Left lung (tissue), 10 donors: ENCODE data around the gene BEST2. TPM values are rescaled to one million over a fixed set of nuclear protein-coding genes. Genes with fewer than 3 reads are reported as not detected.

Source experiments
- ATAC-seq: fragments of 200-7000 bp; cut with Tn5 transposase; one replicate; pipeline ENCODE4 v1.9.1; 2020; ENCODE audit warnings: moderate library complexity
- DNase-seq, 4 donors: peaks; one replicate each; pipeline ENCODE4 v3.0.0-alpha.2; 2013 to 2020
- H3K27ac ChIP-seq, 2 donors: fragments of 200-600 bp; sonication (generic) in 1 of 2; one replicate each; pipeline versions ENCODE4 v1.5.0 to v1.8.0; 2020 to 2021
- H3K27me3 ChIP-seq, 2 donors: fragments of 200-600 bp; sonication (generic) in 1 of 2; one replicate each; pipeline versions ENCODE4 v1.5.0 to v1.8.0; 2020 to 2021
- H3K36me3 ChIP-seq, 2 donors: fragments of 200-600 bp; sonication (generic) in 1 of 2; one replicate each; pipeline versions ENCODE4 v1.5.0 to v1.8.0; 2020 to 2021
- H3K4me1 ChIP-seq, 2 donors: fragments of 200-600 bp; one replicate each; pipeline ENCODE4 v1.8.0; 2021
- H3K4me3 ChIP-seq, 2 donors: fragments of 200-600 bp; sonication (generic) in 1 of 2; one replicate each; pipeline versions ENCODE4 v1.5.0 to v1.8.0; 2020 to 2021; ENCODE audit warnings: mild to moderate bottlenecking in 1 of 2
- H3K9me3 ChIP-seq, 2 donors: fragments of 200-600 bp; sonication (generic) in 1 of 2; one replicate each; pipeline versions ENCODE4 v1.5.0 to v1.8.0; 2020 to 2021
- intact Hi-C, 2 donors: fragments of 100-400 bp; cut with DNase I; formaldehyde crosslinking; loops; one replicate each; pipeline versions ENCODE4 v1.11.2 to v1.14.2; 2022
- polyA plus RNA-seq, 6 donors: library from polyadenylated mRNA; unstranded; fragments of 120-200 nt; gene quantifications; one replicate each; pipeline ENCODE4 v1.2.1, GENCODE V29; 2013; ENCODE audit not compliant: insufficient read length in 6 of 6
- total RNA-seq, 2 donors: library from RNA; stranded (reverse); fragmentation: NEBNext Ultra II Directional; extraction: Animal tissue kit (Norgen Biotek cat#: 25700); gene quantifications; one replicate each; pipeline ENCODE4 v1.2.1, GENCODE V29; 2021
- TF ChIP-seq, protein P1 (sequence below), 2 donors: fragments of 200-600 bp; sonication (generic) in 1 of 2; IDR thresholded peaks; one replicate each; pipeline versions ENCODE4 v1.5.0 to v1.8.0; 2021; ENCODE audit warnings: antibody characterized with exemption in 2 of 2
- donor health status: DM: no; HTN: yes; CAD: no.
- donor health status: DM: no; HTN: no; CAD: no.

Gene BEST2
- total and polyA plus RNA-seq, 8 donors, result 0.08 to 0.17 (median 0.12) TPM; not detected in 4

DNA sequence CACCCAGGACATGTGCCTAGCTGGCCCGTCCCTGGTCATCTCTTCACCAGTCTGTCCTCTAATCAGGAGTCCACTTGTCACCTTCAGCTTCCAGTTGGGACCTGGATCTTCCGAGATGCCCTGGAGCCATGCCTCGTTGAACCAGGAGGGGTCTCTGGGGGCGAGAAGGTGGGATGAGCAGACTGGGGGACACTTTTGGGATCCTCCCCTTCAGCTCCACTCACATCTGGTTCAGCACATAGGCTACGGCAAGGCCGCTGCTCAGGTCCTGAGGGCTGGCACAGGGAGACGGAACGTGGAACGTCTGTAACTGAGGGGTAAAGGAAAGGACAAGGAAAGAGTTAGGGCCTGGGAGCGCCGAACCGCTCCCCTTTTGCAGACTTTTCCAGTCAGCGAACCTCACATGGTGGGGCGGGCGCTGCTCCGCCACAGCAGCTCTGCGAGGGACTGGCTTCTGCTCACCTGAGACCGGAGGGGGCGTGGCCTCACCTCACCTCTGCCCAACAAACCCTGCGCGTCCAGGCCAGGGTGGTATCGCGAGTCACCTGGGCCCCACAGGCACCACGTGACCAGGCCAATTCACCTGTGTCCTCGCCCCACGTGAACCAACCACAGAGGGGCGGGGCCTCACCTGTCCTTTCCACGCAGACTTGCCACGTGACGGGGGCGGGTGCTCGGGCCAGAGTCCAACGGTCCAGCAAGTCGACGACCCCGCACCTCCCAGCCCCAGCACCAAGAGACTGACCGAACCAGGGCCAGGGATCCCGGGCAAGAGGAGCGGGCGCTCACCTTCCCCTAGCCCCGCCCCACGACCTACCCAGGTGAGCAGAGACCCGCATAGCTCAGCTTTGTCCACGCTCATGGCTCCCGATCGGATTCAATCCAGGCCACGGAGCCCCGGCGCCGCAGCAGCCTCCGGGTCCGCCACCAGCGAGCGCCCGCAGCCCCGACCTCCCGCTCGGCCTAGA, 23.3 kb downstream of the BEST2 start, which contains the start of gene HOOK2:
Gene HOOK2, minus strand, starts transcription at position 965 of the 968 bp plus-strand sequence. Its CDS starts 103 bp downstream, at position 862.
- intact Hi-C loops, result no loop called here

DNA sequence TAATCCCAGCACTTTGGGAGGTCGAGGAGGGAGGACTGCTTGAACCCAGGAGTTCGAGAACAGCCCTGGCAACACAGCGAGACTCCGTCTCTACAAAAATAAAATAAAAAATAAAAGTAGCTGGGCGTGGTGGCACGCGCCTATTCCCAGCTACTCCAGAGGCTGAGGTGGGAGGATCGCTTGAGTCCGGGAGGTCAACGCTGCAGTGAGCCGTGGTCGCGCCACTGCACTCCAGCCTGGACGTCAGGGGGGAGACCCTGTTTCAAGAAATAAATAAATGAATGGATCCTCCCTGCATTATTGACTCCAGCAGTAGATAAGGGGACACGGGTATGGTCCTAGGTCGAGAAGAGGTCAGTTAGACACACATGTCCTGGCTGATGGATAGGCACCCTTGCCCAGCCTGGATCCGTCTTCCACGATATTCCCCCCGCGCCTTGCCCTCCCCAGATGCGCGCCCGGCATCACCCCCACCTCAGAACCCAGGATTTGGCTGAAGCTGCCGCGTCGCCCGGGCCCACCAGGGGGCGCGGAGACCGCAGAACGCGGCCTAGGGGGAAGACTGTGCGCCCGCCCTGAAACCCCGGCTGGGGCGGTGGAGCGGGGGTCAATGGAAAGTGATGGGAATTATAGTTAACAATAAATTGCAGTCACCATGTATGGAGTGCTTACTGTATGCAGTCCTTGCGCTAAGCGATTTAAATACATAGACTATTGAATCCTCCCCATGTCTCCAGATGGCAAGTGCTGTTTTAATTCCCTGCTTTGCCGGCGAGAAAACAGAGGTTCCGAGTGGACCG, 25.8 kb downstream of the BEST2 start:
- no peaks in the 10 kb centered on the region for H3K27me3 ChIP-seq
- H3K27ac ChIP-seq, result peak overlapping the region; percentile 92 to 95
- DNase-seq (peak; percentile 56 to 97 (median 86)), ATAC-seq (peak; percentile 60)
- intact Hi-C loops, result loop anchor here in 1 of 2 donors (2.0 kb wide), 1 partner anchor 17 kb away; no protein-coding TSS in a partner anchor
- peak overlapping the region; percentile 56 to 59 for H3K4me3 ChIP-seq
- TF ChIP-seq, protein P1, sequence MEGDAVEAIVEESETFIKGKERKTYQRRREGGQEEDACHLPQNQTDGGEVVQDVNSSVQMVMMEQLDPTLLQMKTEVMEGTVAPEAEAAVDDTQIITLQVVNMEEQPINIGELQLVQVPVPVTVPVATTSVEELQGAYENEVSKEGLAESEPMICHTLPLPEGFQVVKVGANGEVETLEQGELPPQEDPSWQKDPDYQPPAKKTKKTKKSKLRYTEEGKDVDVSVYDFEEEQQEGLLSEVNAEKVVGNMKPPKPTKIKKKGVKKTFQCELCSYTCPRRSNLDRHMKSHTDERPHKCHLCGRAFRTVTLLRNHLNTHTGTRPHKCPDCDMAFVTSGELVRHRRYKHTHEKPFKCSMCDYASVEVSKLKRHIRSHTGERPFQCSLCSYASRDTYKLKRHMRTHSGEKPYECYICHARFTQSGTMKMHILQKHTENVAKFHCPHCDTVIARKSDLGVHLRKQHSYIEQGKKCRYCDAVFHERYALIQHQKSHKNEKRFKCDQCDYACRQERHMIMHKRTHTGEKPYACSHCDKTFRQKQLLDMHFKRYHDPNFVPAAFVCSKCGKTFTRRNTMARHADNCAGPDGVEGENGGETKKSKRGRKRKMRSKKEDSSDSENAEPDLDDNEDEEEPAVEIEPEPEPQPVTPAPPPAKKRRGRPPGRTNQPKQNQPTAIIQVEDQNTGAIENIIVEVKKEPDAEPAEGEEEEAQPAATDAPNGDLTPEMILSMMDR (IDR thresholded peaks at IDR 0.05), result peak; percentile 96 to 97
- H3K36me3 ChIP-seq, result no peaks in the 10 kb centered on the region
- peaks cover 10 to 66% of the 10 kb centered on the region in 2 donors for H3K4me1 ChIP-seq
- H3K9me3 ChIP-seq, result no peaks in the 10 kb centered on the region

More for the DNA sequence above, 23.3 kb downstream of the BEST2 start, which contains the start of gene HOOK2:
- Histone ChIP-seq H3K36me3 (peaks cover 0 to 7% of the 10 kb centered on the region in 2 donors), H3K27ac (peak within 1 kb of the TSS; percentile 75 to 87), H3K27me3 (no peaks in the 10 kb centered on the region), H3K9me3 (no peaks in the 10 kb centered on the region), H3K4me1 (peaks cover 10 to 51% of the 10 kb centered on the region in 2 donors), H3K4me3 (peak within 1 kb of the TSS; percentile 55 to 61)
- ATAC-seq (peak; percentile 71), DNase-seq (peak in 3 of 4 donors; percentile 90 to 96 (median 93))
- TF ChIP-seq, protein P1 (IDR thresholded peaks at IDR 0.05), result no peak

- peak overlapping the region; percentile 56 to 59 for H3K4me3 ChIP-seq
- no peaks in the 10 kb centered on the region for H3K27me3 ChIP-seq
- DNase-seq, result peak; percentile 70 to 91 (median 82)
- peak; percentile 25 for ATAC-seq
- TF ChIP-seq, protein P1 (IDR thresholded peaks at IDR 0.05), result no peak
- peak overlapping the region; percentile 92 to 95 for H3K27ac ChIP-seq
- peaks cover 15 to 74% of the 10 kb centered on the region in 2 donors for H3K4me1 ChIP-seq
- no peaks in the 10 kb centered on the region for H3K36me3 ChIP-seq
- intact Hi-C loops, result loop anchor here in 1 of 2 donors (2.0 kb wide), 1 partner anchor 17 kb away; no protein-coding TSS in a partner anchor
- H3K9me3 ChIP-seq, result no peaks in the 10 kb centered on the region
Measured at GRCh38 chr19:12778017-12778904, 26.7 kb downstream of the BEST2 start.

GRCh38 chr19:12778905-12779161, 27.2 kb downstream of the BEST2 start:
- Histone ChIP-seq H3K9me3 (no peaks in the 10 kb centered on the region), H3K27me3 (no peaks in the 10 kb centered on the region), H3K4me1 (peaks cover 21 to 76% of the 10 kb centered on the region in 2 donors), H3K36me3 (no peaks in the 10 kb centered on the region), H3K27ac (peak overlapping the region; percentile 92 to 95), H3K4me3 (peak overlapping the region; percentile 56 to 59)
- intact Hi-C loops, result loop anchor here in 1 of 2 donors (2.0 kb wide), 1 partner anchor 16 kb away; no protein-coding TSS in a partner anchor
- TF ChIP-seq, protein P1 (IDR thresholded peaks at IDR 0.05), result no peak
- ATAC-seq, result no peak
- DNase-seq, result no peak
